Retinal pigment epithelial cell (primary cell): ENCODE results near the gene MAPKAPK3.

Source experiments
- DNase-seq: peaks from one replicate; pipeline ENCODE4 v3.0.0-alpha.2; 2010; ENCODE audit warnings: low read depth
- H3K4me3 ChIP-seq: 2 replicates; pipeline ENCODE4 v1.5.1; 2011; ENCODE audit warnings: mild to moderate bottlenecking, low read length, control low read depth, moderate library complexity
- CTCF ChIP-seq: conservative IDR thresholded peaks from 2 replicates; pipeline ENCODE4 v1.5.1; 2011; ENCODE audit warnings: low read depth, low read length, control low read depth, inconsistent platforms

Gene MAPKAPK3

GRCh38 chr3:50656417-50657195 lies 39.7 kb downstream of the MAPKAPK3 start:
- DNase-seq = no peak
- TF ChIP-seq CTCF = no peak
- no peak overlapping the region for H3K4me3 ChIP-seq

DNA sequence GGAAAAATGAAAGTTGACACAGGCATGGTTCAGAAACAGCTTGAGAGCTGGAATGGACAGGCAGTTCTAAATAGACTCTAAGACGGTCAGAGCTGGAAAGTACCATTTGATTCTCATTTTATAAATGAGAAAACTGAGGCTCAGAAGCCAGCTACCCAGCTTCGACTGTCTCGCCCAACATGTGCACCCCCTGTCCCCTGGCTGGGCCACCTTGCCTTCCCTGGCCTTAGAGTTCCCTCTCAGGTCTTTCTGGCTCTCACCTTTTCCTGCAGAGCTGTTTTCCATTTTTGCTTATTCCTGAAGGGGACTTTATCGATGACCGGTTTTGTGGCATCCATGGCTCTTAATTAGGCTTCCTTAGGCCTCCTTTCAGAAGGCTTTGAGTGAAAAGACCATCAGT lies 40.5 kb downstream of the MAPKAPK3 start:
- no peak for DNase-seq
- no peak overlapping the region for H3K4me3 ChIP-seq
- TF ChIP-seq CTCF = no peak

GRCh38 chr3:50657816-50658215 lies 40.9 kb downstream of the MAPKAPK3 start:
- H3K4me3 ChIP-seq = no peak overlapping the region
- no peak for DNase-seq
- no peak for TF ChIP-seq CTCF

DNA sequence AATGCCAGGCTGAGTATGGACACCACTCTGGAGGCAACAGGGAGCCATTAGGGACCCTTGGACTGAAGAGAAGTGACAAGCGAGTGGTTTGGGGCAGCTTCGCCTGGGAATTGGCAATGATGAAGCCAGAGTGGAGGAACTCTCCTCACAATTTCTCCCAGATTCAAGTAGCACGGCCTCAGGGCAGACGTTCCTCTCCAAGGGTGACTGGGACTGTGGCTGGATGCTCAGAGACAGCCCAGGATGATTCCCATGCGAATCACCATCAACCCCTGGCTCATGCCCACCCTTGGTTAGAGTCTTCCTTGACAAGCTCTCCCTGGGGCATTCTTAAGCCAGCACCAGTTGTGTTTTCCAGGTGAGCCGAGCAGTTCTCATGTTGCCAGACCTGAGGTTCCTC lies 41.5 kb downstream of the MAPKAPK3 start:
- no peak for DNase-seq
- no peak for TF ChIP-seq CTCF
- H3K4me3 ChIP-seq = no peak overlapping the region

- H3K4me3 ChIP-seq = no peak overlapping the region
Measured at GRCh38 chr3:50658831-50659230, 41.9 kb downstream of the MAPKAPK3 start.

GRCh38 chr3:50660386-50660785 lies 43.4 kb downstream of the MAPKAPK3 start:
- TF ChIP-seq CTCF = no peak
- DNase-seq = no peak
- H3K4me3 ChIP-seq = no peak overlapping the region

More at GRCh38 chr3:50658831-50659230, 41.9 kb downstream of the MAPKAPK3 start:
- no peak for DNase-seq
- TF ChIP-seq CTCF = no peak

DNA sequence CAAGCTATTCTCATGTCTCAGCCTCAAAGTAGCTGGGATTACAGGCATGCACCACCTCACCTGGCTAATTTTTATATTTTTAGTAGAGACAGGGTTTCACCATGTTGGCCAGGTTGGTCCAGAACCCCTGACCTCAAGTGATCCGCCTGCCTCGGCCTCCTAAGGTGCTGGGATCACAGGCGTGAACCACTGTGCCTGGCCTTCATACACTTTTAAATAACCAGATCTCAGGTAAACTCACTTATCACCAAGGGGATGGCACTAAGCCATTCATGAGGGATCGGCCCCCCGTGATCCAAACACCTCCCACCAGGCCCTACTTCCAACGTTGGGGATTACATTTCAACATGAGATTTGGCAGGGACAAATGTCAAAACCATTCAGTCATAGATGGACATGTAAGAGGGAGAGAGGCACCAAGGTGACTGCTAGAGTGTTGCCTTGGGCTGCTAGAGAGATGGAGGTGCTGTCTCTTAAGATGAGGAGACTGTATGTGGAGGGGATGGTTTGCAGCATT lies 44.4 kb downstream of the MAPKAPK3 start:
- no peak overlapping the region for H3K4me3 ChIP-seq
- DNase-seq = no peak
- no peak for TF ChIP-seq CTCF
